ENCODE data around the gene STXBP6. TPM values are rescaled to one million over a fixed set of nuclear protein-coding genes. Genes with fewer than 3 reads are reported as not detected.

Gene STXBP6
- total RNA-seq, 1 experiment from 2014 or later, result 34.3 TPM

DNA sequence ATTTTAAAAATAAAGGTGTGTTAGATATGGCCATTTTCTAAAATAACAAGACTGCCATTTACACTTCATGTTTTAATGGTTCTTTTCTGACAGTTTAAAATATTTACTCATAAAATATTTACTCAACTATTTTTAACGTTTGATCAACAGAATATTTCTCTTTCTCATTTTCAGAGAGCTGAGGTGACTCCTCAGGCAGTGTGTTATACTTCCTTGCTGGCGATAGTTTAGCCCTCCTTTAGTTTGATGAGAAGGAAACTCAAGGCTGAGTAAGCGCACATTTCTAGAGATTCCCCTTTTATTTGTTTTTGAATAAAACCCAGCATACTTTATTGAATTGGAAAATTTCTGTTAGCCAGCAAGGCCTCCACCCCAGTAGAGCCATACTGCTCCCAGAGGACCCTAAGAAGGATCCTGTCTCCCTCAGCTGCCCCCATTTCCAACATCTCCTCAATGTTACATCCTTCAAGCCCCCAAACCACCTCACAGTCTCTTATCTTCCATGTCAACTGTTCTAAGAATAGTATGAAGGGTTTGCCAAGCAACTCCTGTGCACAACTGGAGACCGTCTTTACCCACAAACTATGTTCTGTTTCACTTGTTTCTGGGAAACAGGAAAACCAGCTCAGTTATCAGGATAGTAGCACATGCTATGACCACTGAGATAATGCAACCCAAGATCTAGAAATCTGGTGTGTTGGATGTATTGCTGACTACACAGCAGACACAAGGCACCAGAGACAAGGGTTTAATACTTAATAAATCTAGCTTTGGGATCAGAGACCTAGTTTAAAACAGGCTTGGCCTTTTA, 129.5 kb downstream of the STXBP6 start:
- DNase-seq (ENCODE audit: low read depth, low spot score), result no peak
- in situ Hi-C loops (cut with HindIII; ENCODE audit: low pct_unique_long_range_greater_than_20kb, low sequenced_read_pairs), result no loop called here

DNA sequence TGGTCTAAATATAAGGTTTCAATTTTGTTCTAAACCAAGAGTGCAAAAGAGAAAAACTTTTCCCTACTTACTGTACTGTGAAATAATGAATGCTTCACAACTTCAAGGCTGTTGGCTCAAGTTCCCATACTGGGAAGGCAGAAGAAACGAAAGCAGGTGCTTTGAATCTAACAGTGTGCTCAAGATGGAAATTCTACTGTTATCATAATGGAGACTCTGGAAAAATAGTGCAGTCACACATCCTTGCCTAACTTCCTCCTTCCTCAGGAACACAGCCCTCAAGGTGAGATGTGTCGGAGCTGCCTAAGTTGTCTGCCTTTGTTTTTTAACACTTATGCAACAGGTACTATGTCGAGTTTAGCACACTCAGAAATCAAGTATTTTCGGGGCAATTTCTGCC, 131.1 kb downstream of the STXBP6 start:
- no peak for DNase-seq (ENCODE audit: low read depth, low spot score)
- in situ Hi-C loops (cut with HindIII; ENCODE audit: low pct_unique_long_range_greater_than_20kb, low sequenced_read_pairs), result no loop called here

GRCh38 chr14:24915958-24916595, 133.9 kb downstream of the STXBP6 start:
- no peak for DNase-seq (ENCODE audit: low read depth, low spot score)
- in situ Hi-C loops (cut with HindIII; ENCODE audit: low pct_unique_long_range_greater_than_20kb, low sequenced_read_pairs), result no loop called here

GRCh38 chr14:24915403-24915921, 134.5 kb downstream of the STXBP6 start:
- in situ Hi-C loops (cut with HindIII; ENCODE audit: low pct_unique_long_range_greater_than_20kb, low sequenced_read_pairs), result no loop called here
- DNase-seq (ENCODE audit: low read depth, low spot score), result no peak

DNA sequence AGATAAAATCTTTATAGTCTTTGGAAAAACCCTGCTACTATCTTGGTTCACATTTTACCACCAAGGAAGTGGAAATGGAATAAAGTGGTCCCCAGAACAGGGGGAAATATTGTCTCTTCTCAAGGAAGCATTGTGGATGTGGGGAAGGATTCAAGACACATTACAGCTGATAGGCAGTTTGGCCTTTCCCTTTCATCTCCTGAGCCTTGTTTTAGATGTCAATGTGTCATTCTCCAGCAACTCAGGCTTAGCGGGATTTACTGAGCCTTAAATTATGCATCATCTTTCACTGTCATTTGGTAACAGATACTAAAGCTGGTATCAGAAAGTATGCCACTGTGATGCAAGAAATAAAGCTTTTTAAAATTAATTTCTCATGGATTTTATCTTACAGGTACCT, 136.2 kb downstream of the STXBP6 start:
- DNase-seq (ENCODE audit: low read depth, low spot score), result no peak
- in situ Hi-C loops (cut with HindIII; ENCODE audit: low pct_unique_long_range_greater_than_20kb, low sequenced_read_pairs), result no loop called here

DNA sequence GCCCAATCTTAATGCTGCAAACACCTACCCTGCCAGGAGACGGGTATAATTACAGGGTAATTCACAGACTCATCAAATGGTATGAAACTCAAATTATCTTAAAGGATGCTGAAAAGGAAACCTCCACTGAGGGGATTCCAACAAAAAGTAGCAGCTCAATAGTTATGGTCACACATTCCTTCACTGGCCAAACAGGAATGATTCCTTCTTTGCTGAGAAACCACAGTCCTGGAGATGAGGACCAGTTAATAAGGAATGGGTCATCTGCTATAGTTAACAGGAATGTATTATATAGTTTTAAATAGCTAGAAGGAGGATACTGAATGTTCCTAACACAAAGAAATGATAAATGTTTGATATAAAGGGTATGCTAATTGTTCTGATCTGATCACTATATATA, 136.9 kb downstream of the STXBP6 start:
- no peak for DNase-seq (ENCODE audit: low read depth, low spot score)
- in situ Hi-C loops (cut with HindIII; ENCODE audit: low pct_unique_long_range_greater_than_20kb, low sequenced_read_pairs), result no loop called here

- DNase-seq (ENCODE audit: low read depth, low spot score), result no peak
- in situ Hi-C loops (cut with HindIII; ENCODE audit: low pct_unique_long_range_greater_than_20kb, low sequenced_read_pairs), result no loop called here
These were observed 138.4 kb downstream of the STXBP6 start for GRCh38 chr14:24911324-24912109.

GRCh38 chr14:24910408-24910986, 139.4 kb downstream of the STXBP6 start:
- DNase-seq (ENCODE audit: low read depth, low spot score), result no peak
- in situ Hi-C loops (cut with HindIII; ENCODE audit: low pct_unique_long_range_greater_than_20kb, low sequenced_read_pairs), result no loop called here

DNA sequence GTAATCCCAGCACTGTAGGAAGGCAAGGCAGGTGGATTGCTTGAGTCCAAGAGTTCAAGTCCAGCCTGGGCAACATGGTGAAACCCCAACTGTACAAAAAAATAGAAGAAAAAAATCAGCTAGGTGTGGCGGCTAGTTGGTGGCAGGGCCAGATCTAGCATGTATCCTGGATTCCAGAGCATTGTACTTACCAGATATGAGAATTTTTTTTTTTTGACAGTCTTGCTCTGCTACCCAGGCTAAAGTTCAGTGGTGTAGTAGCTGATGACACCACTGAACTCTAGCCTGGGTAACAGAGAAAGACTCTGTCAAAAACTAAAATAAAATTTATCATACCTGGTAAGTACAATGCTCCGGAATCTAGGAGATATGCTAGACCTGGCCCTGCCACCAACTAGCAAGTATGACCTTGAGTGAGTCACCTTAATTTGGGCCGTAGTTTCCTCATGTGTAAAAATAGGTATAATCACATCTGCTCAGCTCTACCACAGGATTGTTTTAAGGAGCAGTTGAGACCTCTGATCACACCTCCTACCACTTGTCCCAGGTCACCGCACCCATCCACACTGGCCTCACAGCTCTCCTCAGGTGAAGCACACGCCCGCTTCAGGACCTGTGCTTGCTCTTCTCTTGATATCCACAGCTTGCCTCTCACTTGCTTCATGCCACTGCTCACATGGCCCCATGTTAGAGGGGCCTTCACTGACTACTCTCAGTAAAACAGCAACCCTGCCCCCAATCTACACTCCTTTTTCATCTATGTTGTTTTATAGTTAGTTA, 140.2 kb downstream of the STXBP6 start:
- in situ Hi-C loops (cut with HindIII; ENCODE audit: low pct_unique_long_range_greater_than_20kb, low sequenced_read_pairs), result no loop called here
- no peak for DNase-seq (ENCODE audit: low read depth, low spot score)

GRCh38 chr14:24908592-24909236, 141.2 kb downstream of the STXBP6 start:
- no peak for DNase-seq (ENCODE audit: low read depth, low spot score)
- in situ Hi-C loops (cut with HindIII; ENCODE audit: low pct_unique_long_range_greater_than_20kb, low sequenced_read_pairs), result no loop called here

DNA sequence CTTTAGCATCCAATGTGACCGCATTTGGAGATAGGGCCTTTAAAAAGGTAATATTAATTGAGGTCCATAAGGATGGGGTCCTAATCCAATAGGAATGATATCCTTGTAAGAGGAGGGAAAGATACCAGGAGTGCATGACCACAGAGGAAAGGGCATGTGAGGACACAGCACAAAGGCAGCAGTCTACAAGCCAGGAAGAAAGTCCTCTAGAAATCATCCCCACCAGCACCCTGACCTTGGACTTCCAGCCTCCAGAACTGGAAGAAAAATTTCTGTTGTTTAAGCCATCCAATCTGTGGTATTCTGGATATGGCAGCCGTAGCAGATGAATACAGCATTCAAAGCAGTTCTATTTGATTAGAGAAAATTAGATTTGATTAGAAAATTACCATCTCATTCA, 145.4 kb downstream of the STXBP6 start:
- in situ Hi-C loops (cut with HindIII; ENCODE audit: low pct_unique_long_range_greater_than_20kb, low sequenced_read_pairs), result no loop called here
- DNase-seq (ENCODE audit: low read depth, low spot score), result no peak

DNA sequence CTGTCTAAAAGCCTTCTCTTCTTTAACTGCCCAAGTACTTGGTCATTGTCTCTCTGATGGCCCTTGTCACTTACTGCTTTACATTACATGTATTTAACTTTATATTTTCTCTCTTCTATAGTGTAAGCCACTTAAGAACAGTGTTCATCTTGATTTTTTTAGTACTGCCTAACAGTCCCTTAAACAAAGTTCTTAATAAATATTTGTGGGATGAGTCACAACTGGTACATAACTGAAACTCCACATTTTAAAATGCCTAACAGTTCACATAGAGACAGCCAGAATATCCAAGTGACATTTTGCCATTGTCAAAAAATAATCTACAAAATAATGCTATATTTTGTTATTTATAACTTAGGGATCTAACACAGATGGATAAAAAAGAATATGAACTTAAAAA, 146.6 kb downstream of the STXBP6 start:
- no peak for DNase-seq (ENCODE audit: low read depth, low spot score)
- in situ Hi-C loops (cut with HindIII; ENCODE audit: low pct_unique_long_range_greater_than_20kb, low sequenced_read_pairs), result no loop called here

DNA sequence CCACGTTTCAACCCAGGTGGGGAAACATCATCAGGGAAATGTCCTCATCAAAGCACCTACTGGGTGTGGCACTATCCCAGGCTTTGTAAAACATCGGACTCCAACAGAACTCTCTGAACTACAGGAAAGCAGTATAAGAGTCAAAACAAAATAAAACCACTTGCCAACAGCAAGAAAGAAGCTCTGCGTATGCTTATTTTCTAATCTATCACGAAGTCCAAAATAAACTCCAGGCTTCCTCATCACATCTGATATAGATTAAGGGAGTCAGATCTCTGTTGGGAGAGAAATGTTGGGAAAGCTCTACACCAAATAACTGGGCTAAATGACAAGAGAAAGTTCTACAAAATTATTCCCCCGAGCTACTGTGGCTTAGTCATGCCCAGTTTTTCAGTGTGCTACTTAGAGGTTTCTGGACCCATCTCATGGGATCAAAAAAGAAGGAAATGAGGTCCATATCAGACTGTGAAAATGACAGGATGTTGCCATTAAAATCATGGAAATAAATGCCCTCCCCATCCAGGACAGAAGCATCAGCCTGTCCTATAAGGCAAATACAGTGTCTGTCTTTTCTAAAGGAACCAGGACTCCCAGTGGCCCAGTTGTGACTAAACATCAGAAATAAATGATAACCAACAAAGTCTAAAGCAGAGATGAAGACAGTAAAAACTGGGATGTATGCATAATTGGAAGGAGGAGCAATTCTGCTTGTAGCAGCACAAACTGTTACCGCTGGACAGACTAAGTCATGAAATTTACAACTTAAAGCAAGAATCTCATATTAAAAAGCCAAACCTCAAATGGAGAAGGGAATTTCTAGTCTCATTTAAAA, 149.5 kb downstream of the STXBP6 start:
- in situ Hi-C loops (cut with HindIII; ENCODE audit: low pct_unique_long_range_greater_than_20kb, low sequenced_read_pairs), result no loop called here
- no peak for DNase-seq (ENCODE audit: low read depth, low spot score)

DNA sequence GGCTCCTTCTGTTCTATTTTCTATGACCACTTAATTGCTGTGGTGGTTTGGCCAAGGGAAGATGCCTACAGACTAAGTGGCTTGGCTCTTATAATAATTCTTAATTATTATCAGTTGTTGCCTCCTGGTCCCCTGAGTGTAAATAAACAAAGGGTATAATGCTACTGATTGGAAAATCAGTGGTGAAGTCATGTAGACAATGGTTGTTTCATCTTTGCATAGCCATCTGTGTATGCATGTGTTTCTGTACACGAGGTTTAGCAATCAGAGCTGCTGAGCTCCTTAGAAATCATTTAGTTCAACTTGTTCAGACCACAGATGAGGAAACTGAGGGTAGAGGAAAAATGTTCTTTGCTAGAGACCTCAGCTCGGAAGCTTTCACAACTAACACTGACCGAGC, 152.2 kb downstream of the STXBP6 start:
- in situ Hi-C loops (cut with HindIII; ENCODE audit: low pct_unique_long_range_greater_than_20kb, low sequenced_read_pairs), result no loop called here
- no peak for DNase-seq (ENCODE audit: low read depth, low spot score)

DNA sequence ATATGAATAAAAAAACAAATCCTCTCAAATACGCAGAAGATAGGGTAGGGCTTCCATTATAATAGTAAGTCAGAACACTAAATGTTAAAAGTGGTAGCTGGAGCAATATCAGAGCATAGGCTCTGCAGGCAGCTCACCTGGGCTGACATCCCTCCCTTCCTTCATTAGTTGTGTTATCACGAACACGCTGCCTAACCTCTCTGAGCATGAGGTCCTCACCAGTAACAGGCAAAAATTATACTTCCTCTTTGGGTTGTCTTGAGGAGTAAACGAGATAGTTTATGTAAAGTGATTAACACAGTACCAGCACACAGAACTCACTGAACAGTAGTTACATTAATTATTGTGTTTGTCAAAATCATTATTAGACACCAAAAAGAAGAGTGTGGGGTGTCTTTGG, 154.3 kb downstream of the STXBP6 start:
- DNase-seq (ENCODE audit: low read depth, low spot score), result no peak
- in situ Hi-C loops (cut with HindIII; ENCODE audit: low pct_unique_long_range_greater_than_20kb, low sequenced_read_pairs), result no loop called here

- in situ Hi-C loops (cut with HindIII; ENCODE audit: low pct_unique_long_range_greater_than_20kb, low sequenced_read_pairs), result no loop called here
- no peak for DNase-seq (ENCODE audit: low read depth, low spot score)
These were observed 154.7 kb downstream of the STXBP6 start for GRCh38 chr14:24895243-24895583.

Measured in SK-MEL-5 (cell line).